Eye (tissue), 1 donor: ENCODE results near the gene GAB2.
"Not testable (repeated sequence)": the region's sequence is repeated elsewhere in the genome, so short reads cannot be mapped to it uniquely, and the experiment has no call there.

Experiments used
- DNase-seq: peaks from one replicate; pipeline ENCODE4 v3.0.0-alpha.2; 2015

GAB2 gene

GRCh38 chr11:78361228-78361627, 56.4 kb downstream of the GAB2 start:
- no peak for DNase-seq

GRCh38 chr11:78359921-78360320, 57.7 kb downstream of the GAB2 start:
- no peak for DNase-seq

GRCh38 chr11:78357924-78358323, 59.7 kb downstream of the GAB2 start:
- not testable (repeated sequence) for DNase-seq

- DNase-seq: not testable (repeated sequence)
Measured at GRCh38 chr11:78357425-78357824, 60.2 kb downstream of the GAB2 start.

GRCh38 chr11:78355742-78356141, 61.9 kb downstream of the GAB2 start:
- DNase-seq: not testable (repeated sequence)

GRCh38 chr11:78355309-78355705, 62.3 kb downstream of the GAB2 start:
- DNase-seq: no peak

GRCh38 chr11:78354408-78355308, 63.0 kb downstream of the GAB2 start:
- peak; percentile 79 for DNase-seq

- DNase-seq: peak; percentile 37
Measured at GRCh38 chr11:78351979-78352841, 65.4 kb downstream of the GAB2 start.

- DNase-seq: peak; percentile 67
Measured at GRCh38 chr11:78351193-78351592, 66.4 kb downstream of the GAB2 start.

GRCh38 chr11:78350646-78351165, 66.9 kb downstream of the GAB2 start:
- peak; percentile 66 for DNase-seq

- peak; percentile 70 for DNase-seq
Measured at GRCh38 chr11:78350091-78350645, 67.5 kb downstream of the GAB2 start.

GRCh38 chr11:78349624-78350023, 68.0 kb downstream of the GAB2 start:
- DNase-seq: no peak

GRCh38 chr11:78349114-78349513, 68.5 kb downstream of the GAB2 start:
- no peak for DNase-seq

- no peak for DNase-seq
Measured at GRCh38 chr11:78347956-78348355, 69.7 kb downstream of the GAB2 start.

- DNase-seq: no peak
Measured at GRCh38 chr11:78346799-78347198, 70.8 kb downstream of the GAB2 start.

GRCh38 chr11:78345450-78345849, 72.2 kb downstream of the GAB2 start:
- DNase-seq: no peak

GRCh38 chr11:78344676-78345075, 72.9 kb downstream of the GAB2 start:
- DNase-seq: no peak

- DNase-seq: no peak
Measured at GRCh38 chr11:78344094-78344493, 73.5 kb downstream of the GAB2 start.

- no peak for DNase-seq
Measured at GRCh38 chr11:78343303-78343702, 74.3 kb downstream of the GAB2 start.

- no peak for DNase-seq
Measured at GRCh38 chr11:78341841-78342240, 75.8 kb downstream of the GAB2 start.

GRCh38 chr11:78340530-78340929, 77.1 kb downstream of the GAB2 start:
- DNase-seq: no peak

- DNase-seq: no peak
Measured at GRCh38 chr11:78339945-78340344, 77.7 kb downstream of the GAB2 start.

GRCh38 chr11:78339483-78339882, 78.1 kb downstream of the GAB2 start:
- no peak for DNase-seq
